ENCODE results near the gene IL12A.

Gene IL12A

GRCh38 chr3:159989973-159990846 is 1.6 kb downstream of the IL12A start:
- ChIA-PET POLR2A (ENCODE audit: low non-redundant PET) (no interaction called here), CTCF (interaction anchor here (0.6 to 2.2 kb wide), 5 partner anchors 9 to 119 kb away, joined by 3 to 5 read pairs (median 4); no protein-coding TSS in a partner anchor)
- TF ChIP-seq CTCF (conservative IDR thresholded peaks at IDR 0.05; ENCODE audit: low read depth), result no peak
- no peak for DNase-seq (ENCODE audit: low spot score)
- H3K27ac ChIP-seq, result no peak overlapping the region

GRCh38 chr3:159991591-159991990 is 3.0 kb downstream of the IL12A start:
- POLR2A ChIA-PET (ENCODE audit: low non-redundant PET), result no interaction called here
- TF ChIP-seq CTCF (conservative IDR thresholded peaks at IDR 0.05; ENCODE audit: low read depth), result no peak
- H3K27ac ChIP-seq, result no peak overlapping the region
- CTCF ChIA-PET, result interaction anchor here (0.5 to 2.2 kb wide), 4 partner anchors 15 to 431 kb away, joined by 3 to 5 read pairs (median 4); no protein-coding TSS in a partner anchor
- DNase-seq (ENCODE audit: low spot score), result no peak

DNA sequence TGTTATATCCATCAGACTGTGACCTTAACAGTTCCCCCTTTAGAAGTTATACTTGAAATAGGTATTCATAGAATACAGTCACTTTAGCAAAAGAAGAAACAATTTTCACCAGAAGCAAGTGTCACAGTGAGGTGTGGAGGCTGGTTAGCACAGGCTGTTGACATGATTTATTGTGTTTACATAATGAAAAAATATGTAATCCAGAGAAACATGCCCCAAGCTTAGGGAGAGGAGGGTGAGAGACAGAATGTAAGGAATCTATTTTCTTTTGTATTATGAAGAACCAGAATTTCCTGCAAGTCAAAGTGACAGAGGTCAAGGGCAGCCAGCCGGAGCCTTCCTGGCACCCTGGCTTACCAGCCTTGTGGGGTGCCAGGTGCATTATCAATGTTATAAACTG is 4.0 kb downstream of the IL12A start:
- POLR2A ChIA-PET (ENCODE audit: low non-redundant PET), result no interaction called here
- no peak for TF ChIP-seq CTCF (conservative IDR thresholded peaks at IDR 0.05; ENCODE audit: low read depth)
- no peak for DNase-seq (ENCODE audit: low spot score)
- CTCF ChIA-PET, result interaction anchor here (0.6 to 2.2 kb wide), 2 partner anchors 14 to 63 kb away, joined by 3 to 5 read pairs; no protein-coding TSS in a partner anchor
- no peak overlapping the region for H3K27ac ChIP-seq

- no peak for TF ChIP-seq CTCF (conservative IDR thresholded peaks at IDR 0.05; ENCODE audit: low read depth)
- ChIA-PET CTCF (interaction anchor here (0.6 kb wide), 2 partner anchors 401 to 425 kb away, joined by 4 read pairs; no protein-coding TSS in a partner anchor), POLR2A (ENCODE audit: low non-redundant PET) (no interaction called here)
- H3K27ac ChIP-seq, result no peak overlapping the region
- no peak for DNase-seq (ENCODE audit: low spot score)
Measured at GRCh38 chr3:159994182-159994581, 5.5 kb downstream of the IL12A start.

DNA sequence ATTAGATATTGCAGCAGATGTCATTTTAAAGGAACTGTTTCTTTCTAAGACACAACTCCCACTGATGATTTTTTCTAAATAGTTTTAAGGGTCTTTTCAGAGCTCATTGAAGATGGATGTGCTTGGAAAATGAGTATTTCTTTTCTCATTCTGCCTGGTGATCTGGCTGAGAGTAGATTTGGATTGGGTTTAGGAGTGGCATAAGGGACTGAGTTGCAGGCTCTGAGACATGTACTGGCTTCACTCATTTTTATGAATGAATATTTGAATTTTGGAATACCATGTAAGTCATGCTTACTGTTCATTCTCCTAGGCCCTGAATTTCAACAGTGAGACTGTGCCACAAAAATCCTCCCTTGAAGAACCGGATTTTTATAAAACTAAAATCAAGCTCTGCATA is 6.5 kb downstream of the IL12A start:
- DNase-seq (ENCODE audit: low spot score), result no peak
- no peak for TF ChIP-seq CTCF (conservative IDR thresholded peaks at IDR 0.05; ENCODE audit: low read depth)
- ChIA-PET CTCF (interaction anchor here (0.5 to 0.7 kb wide), 2 partner anchors 14 to 1427 kb away, joined by 3 read pairs; no protein-coding TSS in a partner anchor), POLR2A (ENCODE audit: low non-redundant PET) (no interaction called here)
- H3K27ac ChIP-seq, result no peak overlapping the region

DNA sequence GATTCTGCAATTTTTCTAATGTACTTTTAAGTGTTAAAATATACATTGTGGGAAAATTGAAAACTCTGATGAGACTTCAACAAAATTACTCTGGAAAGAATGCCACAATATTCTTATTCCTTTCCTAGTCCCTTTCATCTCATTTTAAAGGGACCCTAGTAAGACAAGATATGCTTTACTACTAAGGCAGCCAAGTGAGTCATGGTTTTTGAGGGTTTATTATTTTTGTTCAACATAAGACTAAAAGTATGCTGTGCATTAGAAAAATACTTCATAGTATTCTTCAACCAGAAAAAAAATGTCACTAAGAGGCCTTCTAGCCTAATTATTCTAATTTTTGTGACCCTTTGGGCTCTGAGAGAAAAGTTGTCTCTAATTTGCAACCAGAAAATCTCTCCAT is 7.4 kb downstream of the IL12A start:
- ChIA-PET POLR2A (ENCODE audit: low non-redundant PET) (no interaction called here), CTCF (interaction anchor here (0.6 kb wide), 1 partner anchor 111 kb away, joined by 3 read pairs; no protein-coding TSS in a partner anchor)
- no peak for DNase-seq (ENCODE audit: low spot score)
- no peak overlapping the region for H3K27ac ChIP-seq
- no peak for TF ChIP-seq CTCF (conservative IDR thresholded peaks at IDR 0.05; ENCODE audit: low read depth)
